Endothelial cell of umbilical vein (primary cell): ENCODE measurements around the gene TSACC. TPM values are rescaled to one million over a fixed set of nuclear protein-coding genes. Genes with fewer than 3 reads are reported as not detected.

ENCODE experiments used
- BruUV-seq: library from RNA; stranded (reverse); fragments of 400-500 nt; replicated peaks from 2 replicates; lab custom pipeline; 2021; lab: Mats Ljungman, UMichigan
- CTCF ChIA-PET: fragments of 300-600, 350-600 bp; sonication (Branson Sonifier 250); formaldehyde crosslinking; loops from one replicate; lab custom pipeline; 2021; ENCODE audit warnings: antibody characterized with exemption, inconsistent platforms; lab: Charles Lee
- POLR2A ChIA-PET: fragments of 300-600, 350-600 bp; sonication (Branson Sonifier 250); formaldehyde crosslinking; loops from one replicate; lab custom pipeline; 2021; ENCODE audit warnings: antibody characterized with exemption, inconsistent platforms; lab: Charles Lee
- DNase-seq: peaks from one replicate; pipeline ENCODE4 v3.0.0-alpha.2; 2011; ENCODE audit warnings: low read depth, low spot score
- FAIRE-seq: peaks from 2 replicates; lab custom pipeline; 2011; peaks lifted over from hg19 to GRCh38; lab: Jason Lieb, UNC
- H2AFZ ChIP-seq: 2 replicates; pipeline ENCODE4 v1.6.0; 2012; ENCODE audit warnings: low read depth, low read length, control low read depth, inconsistent platforms
- H3K27ac ChIP-seq: 2 replicates; pipeline ENCODE4 v1.5.1; 2011; ENCODE audit warnings: low read depth, mild to moderate bottlenecking, control low read depth, low read length, moderate library complexity; ENCODE audit not compliant: insufficient read depth
- H3K27me3 ChIP-seq, 2 experiments: 2 replicates each; pipeline versions ENCODE4 v1.6.0 to v1.6.1; 2011; ENCODE audit warnings: low read length in 2 of 2, mixed read lengths in 1 of 2; ENCODE audit not compliant: control insufficient read depth in 2 of 2, insufficient read depth in 2 of 2
- H3K36me3 ChIP-seq, 2 experiments: 2 replicates in 1 of 2; 3 replicates in 1 of 2; pipeline ENCODE4 v1.5.1; 2011; ENCODE audit warnings: low read length in 2 of 2, mild to moderate bottlenecking in 1 of 2, moderate library complexity in 1 of 2; ENCODE audit not compliant: control insufficient read depth in 2 of 2, insufficient read depth in 2 of 2; ENCODE audit errors: extremely low read depth in 1 of 2
- H3K4me1 ChIP-seq: 3 replicates; pipeline ENCODE4 v1.5.1; 2011; ENCODE audit warnings: mild to moderate bottlenecking, low read length; ENCODE audit not compliant: control insufficient read depth, insufficient read depth; ENCODE audit errors: extremely low read depth
- H3K4me2 ChIP-seq: 2 replicates; pipeline ENCODE4 v1.6.1; 2011; ENCODE audit warnings: low read length, control low read depth, mixed read lengths; ENCODE audit not compliant: insufficient read depth
- H3K4me3 ChIP-seq, 3 experiments: fragments of 200-600 bp in 1 of 3; sonication (generic), shearing (Covaris generic) in 1 of 3; replicated peaks in 1 of 3; 2 replicates each; pipeline ENCODE4 v1.5.1; 2011 to 2016; ENCODE audit warnings: control low read depth in 3 of 3, low read length in 3 of 3, mild to moderate bottlenecking in 2 of 3, inconsistent platforms in 1 of 3, low read depth in 1 of 3, moderate library complexity in 1 of 3; ENCODE audit not compliant: insufficient read depth in 1 of 3
- H3K79me2 ChIP-seq: 2 replicates; pipeline ENCODE4 v1.6.0; 2012; ENCODE audit warnings: low read length, inconsistent platforms; ENCODE audit not compliant: control insufficient read depth, insufficient read depth
- H3K9ac ChIP-seq: replicated peaks from 2 replicates; pipeline ENCODE3; 2011; ENCODE audit warnings: low read length, control low read depth; ENCODE audit not compliant: insufficient read depth; ENCODE audit errors: extremely low read depth
- H3K9me1 ChIP-seq: replicated peaks from 3 replicates; pipeline ENCODE4 v1.6.0; 2011; ENCODE audit warnings: mild to moderate bottlenecking, low read length; ENCODE audit not compliant: control insufficient read depth, insufficient read depth; ENCODE audit errors: extremely low read depth
- H3K9me3 ChIP-seq: replicated peaks from 2 replicates; pipeline ENCODE4 v1.5.1; 2012; ENCODE audit warnings: low read length, inconsistent platforms; ENCODE audit not compliant: control insufficient read depth, insufficient read depth
- H4K20me1 ChIP-seq: replicated peaks from 2 replicates; pipeline ENCODE3; 2011; ENCODE audit warnings: mild to moderate bottlenecking, low read length; ENCODE audit not compliant: control insufficient read depth, insufficient read depth; ENCODE audit errors: extremely low read depth
- CTCF ChIP-seq, 2 donors: IDR thresholded peaks; 1 replicate in 1 of 2; 2 replicates in 1 of 2; pipeline ENCODE4 v1.5.1; 2011; ENCODE audit warnings: low read length in 2 of 2, mild to moderate bottlenecking in 2 of 2, moderate library complexity in 2 of 2, control low read depth in 1 of 2, inconsistent platforms in 1 of 2, low read depth in 1 of 2; ENCODE audit not compliant: insufficient read depth in 1 of 2; ENCODE audit errors: extremely low read depth in 1 of 2
- EZH2 ChIP-seq: IDR thresholded peaks from 2 replicates; pipeline ENCODE4 v1.6.1; 2012; ENCODE audit warnings: borderline replicate concordance, low read depth, mild to moderate bottlenecking, moderate library complexity, low read length, inconsistent platforms; ENCODE audit not compliant: severe bottlenecking
- FOS ChIP-seq: IDR thresholded peaks from 2 replicates; pipeline ENCODE4 v1.6.1; 2011; ENCODE audit warnings: mild to moderate bottlenecking, low read length, moderate library complexity, borderline replicate concordance; ENCODE audit not compliant: insufficient read depth
- GATA2 ChIP-seq: IDR thresholded peaks from 2 replicates; pipeline ENCODE4 v1.7.0; 2011; ENCODE audit warnings: low read depth, mild to moderate bottlenecking, moderate library complexity, mixed read lengths, low read length; ENCODE audit not compliant: insufficient read length, insufficient read depth
- JUN ChIP-seq: IDR thresholded peaks from 2 replicates; pipeline ENCODE4 v1.6.1; 2011; ENCODE audit warnings: borderline replicate concordance, low read depth; ENCODE audit not compliant: insufficient read length, insufficient read depth
- MAX ChIP-seq: IDR thresholded peaks from 2 replicates; pipeline ENCODE4 v1.6.1; 2011; ENCODE audit not compliant: insufficient read depth, insufficient read length
- MYC ChIP-seq: IDR thresholded peaks from one replicate; pipeline ENCODE4 v1.6.1; 2011; ENCODE audit warnings: mild to moderate bottlenecking, low read depth, low read length
- POLR2A ChIP-seq: IDR thresholded peaks from 2 replicates; pipeline ENCODE4 v1.6.1; 2012; ENCODE audit warnings: low read depth, mild to moderate bottlenecking, control low read depth, low read length
- POLR2AphosphoS5 ChIP-seq: IDR thresholded peaks from 2 replicates; pipeline ENCODE4 v1.6.1; 2012; ENCODE audit warnings: low read depth, mild to moderate bottlenecking, control low read depth, low read length, moderate library complexity; ENCODE audit not compliant: insufficient read depth
- dilution Hi-C: fragments of 300-500 bp; cut with MboI; formaldehyde crosslinking; loops from one replicate; pipeline ENCODE4 v1.15.0; 2019; ENCODE audit warnings: low sequenced_read_pairs; ENCODE audit not compliant: extremely low pct_ligation_motif_present
- intact Hi-C: fragments of 100-400 bp; cut with micrococcal nuclease; formaldehyde crosslinking; loops from one replicate; pipeline ENCODE4 v1.10.0; 2022
- polyA plus RNA-seq, 4 experiments: library from polyadenylated mRNA; depleted of rRNA in 3 of 4; stranded (reverse) in 3 of 4; unstranded in 1 of 4; fragments of >200 nt; gene quantifications; 2 replicates each; pipeline versions ENCODE4 v1.2.1 to v1.2.3, GENCODE V29; 2011 to 2012; ENCODE audit warnings: missing spikeins in 1 of 4
- total RNA-seq: library from RNA; stranded (reverse); gene quantifications from 2 replicates; pipeline ENCODE4 v1.2.3, GENCODE V29; 2021

TSACC gene
- total and polyA plus RNA-seq, 2 donors (not counting 3 experiments of a cell fraction or from before 2014, with no cell fraction given) = 0.69 to 0.94 TPM

GRCh38 chr1:156293098-156293434 is 45.3 kb upstream of the TSACC start:
- dilution Hi-C loops (no loop called here), intact Hi-C loops (no loop called here)
- Histone ChIP-seq H3K79me2 (peaks cover 6% of the 10 kb centered on the region), H3K4me1 (peaks cover 10% of the 10 kb centered on the region), H4K20me1 (no peaks in the 10 kb centered on the region), H3K27me3 (no peaks in the 10 kb centered on the region), H3K36me3 (peaks cover 0 to 4% of the 10 kb centered on the region in 2 experiments), H3K9me3 (no peaks in the 10 kb centered on the region), H3K9ac (no peak overlapping the region), H3K4me3 (no peak overlapping the region), H2AFZ (no peak overlapping the region), H3K27ac (no peak overlapping the region), H3K9me1 (no peaks in the 10 kb centered on the region), H3K4me2 (no peak overlapping the region)
- FAIRE-seq (no peak), DNase-seq (no peak)
- no peak for TF ChIP-seq MAX
- TF ChIP-seq JUN = no peak
- no peak for TF ChIP-seq GATA2
- TF ChIP-seq MYC = no peak
- TF ChIP-seq FOS = no peak
- TF ChIP-seq EZH2 = no peak
- TF ChIP-seq POLR2A = no peak
- no peak for TF ChIP-seq CTCF (IDR thresholded peaks at IDR 0.05; ENCODE audit: extremely low read depth in 1 of 2, insufficient read depth in 1 of 2, low read depth in 1 of 2, low read length in 2 of 2)
- TF ChIP-seq POLR2AphosphoS5 = no peak
- no TSS peak for BruUV-seq
- ChIA-PET CTCF (no interaction called here), POLR2A (no interaction called here)
